Peyer's patch (tissue), 4 donors: ENCODE measurements around the gene NAV3. TPM values are rescaled to one million over a fixed set of nuclear protein-coding genes. Genes with fewer than 3 reads are reported as not detected.

Experiments
- DNase-seq, 3 donors: peaks; one replicate each; pipeline ENCODE4 v3.0.0-alpha.2; 2017 to 2019
- H3K27ac ChIP-seq, 4 donors: fragments of 200-600 bp; sonication (generic); one replicate each; pipeline ENCODE4 v1.5.1; 2016 to 2019
- H3K27me3 ChIP-seq, 2 donors: fragments of 200-600 bp; sonication (generic); one replicate each; pipeline ENCODE4 v1.5.1; 2019
- H3K36me3 ChIP-seq, 3 donors: fragments of 200-600 bp; sonication (generic); one replicate each; pipeline ENCODE4 v1.5.1; 2016 to 2019
- H3K4me1 ChIP-seq, 4 donors: fragments of 200-600 bp; sonication (generic); one replicate each; pipeline ENCODE4 v1.5.1; 2016 to 2019
- H3K4me3 ChIP-seq, 4 donors: fragments of 200-600 bp; sonication (generic); 1 replicate in 3 of 4; 2 replicates in 1 of 4; pipeline ENCODE4 v1.5.1; 2016 to 2019; ENCODE audit warnings: mild to moderate bottlenecking in 1 of 4
- H3K9me3 ChIP-seq, 4 donors: fragments of 200-600 bp; sonication (generic); one replicate each; pipeline ENCODE4 v1.5.1; 2016 to 2019; ENCODE audit warnings: mild to moderate bottlenecking in 1 of 4
- POLR2A ChIP-seq, 2 donors: fragments of 450-650 bp; IDR thresholded peaks; one replicate each; pipeline ENCODE4 v1.5.1; 2017; ENCODE audit warnings: antibody characterized with exemption in 2 of 2, mild to moderate bottlenecking in 2 of 2, moderate library complexity in 2 of 2
- total RNA-seq, 4 donors: library from RNA; depleted of rRNA; stranded (reverse); fragments of >200 nt; gene quantifications; one replicate each; pipeline ENCODE4 v1.1.0, GENCODE V29; 2016
- TF ChIP-seq, protein P1 (sequence below), 6 experiments: fragments of 450-650 bp in 4 of 6; fragments of 200-600 bp in 2 of 6; sonication (generic) in 1 of 6; IDR thresholded peaks; one replicate each; pipeline ENCODE4 v1.5.1; 2017 to 2019; ENCODE audit warnings: antibody characterized with exemption in 6 of 6, mild to moderate bottlenecking in 3 of 6, moderate library complexity in 1 of 6

NAV3 gene
- total RNA-seq, 4 donors from 2014 or later, result 1.9 to 4.1 (median 2.8) TPM

DNA sequence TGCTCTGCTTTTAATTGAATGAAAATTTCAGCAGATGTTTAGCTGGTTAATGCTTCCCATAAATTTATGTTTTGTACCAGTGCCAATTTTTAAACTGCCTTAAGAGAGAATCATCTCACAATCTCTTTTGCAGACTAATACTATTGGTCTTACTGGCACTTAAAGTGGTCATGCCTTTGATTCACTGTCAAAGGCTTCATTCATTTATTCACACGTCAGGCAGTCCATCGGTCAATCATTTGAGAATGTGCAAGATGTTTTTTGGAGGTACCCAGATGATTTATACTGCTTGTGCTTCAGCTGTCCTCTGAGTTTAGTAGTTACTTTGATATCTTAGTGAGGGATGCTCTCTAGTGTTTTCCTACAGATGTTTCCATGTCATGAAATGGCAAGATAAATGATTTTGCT, 83.4 kb downstream of the NAV3 start:
- Histone ChIP-seq H3K36me3 (no peaks in the 10 kb centered on the region), H3K9me3 (no peaks in the 10 kb centered on the region), H3K4me3 (no peak overlapping the region), H3K4me1 (no peaks in the 10 kb centered on the region), H3K27me3 (no peaks in the 10 kb centered on the region), H3K27ac (no peak overlapping the region)
- TF ChIP-seq, protein P1, sequence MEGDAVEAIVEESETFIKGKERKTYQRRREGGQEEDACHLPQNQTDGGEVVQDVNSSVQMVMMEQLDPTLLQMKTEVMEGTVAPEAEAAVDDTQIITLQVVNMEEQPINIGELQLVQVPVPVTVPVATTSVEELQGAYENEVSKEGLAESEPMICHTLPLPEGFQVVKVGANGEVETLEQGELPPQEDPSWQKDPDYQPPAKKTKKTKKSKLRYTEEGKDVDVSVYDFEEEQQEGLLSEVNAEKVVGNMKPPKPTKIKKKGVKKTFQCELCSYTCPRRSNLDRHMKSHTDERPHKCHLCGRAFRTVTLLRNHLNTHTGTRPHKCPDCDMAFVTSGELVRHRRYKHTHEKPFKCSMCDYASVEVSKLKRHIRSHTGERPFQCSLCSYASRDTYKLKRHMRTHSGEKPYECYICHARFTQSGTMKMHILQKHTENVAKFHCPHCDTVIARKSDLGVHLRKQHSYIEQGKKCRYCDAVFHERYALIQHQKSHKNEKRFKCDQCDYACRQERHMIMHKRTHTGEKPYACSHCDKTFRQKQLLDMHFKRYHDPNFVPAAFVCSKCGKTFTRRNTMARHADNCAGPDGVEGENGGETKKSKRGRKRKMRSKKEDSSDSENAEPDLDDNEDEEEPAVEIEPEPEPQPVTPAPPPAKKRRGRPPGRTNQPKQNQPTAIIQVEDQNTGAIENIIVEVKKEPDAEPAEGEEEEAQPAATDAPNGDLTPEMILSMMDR (IDR thresholded peaks at IDR 0.05), result no peak
- no peak for TF ChIP-seq POLR2A (IDR thresholded peaks at IDR 0.05)
- DNase-seq, result no peak

DNA sequence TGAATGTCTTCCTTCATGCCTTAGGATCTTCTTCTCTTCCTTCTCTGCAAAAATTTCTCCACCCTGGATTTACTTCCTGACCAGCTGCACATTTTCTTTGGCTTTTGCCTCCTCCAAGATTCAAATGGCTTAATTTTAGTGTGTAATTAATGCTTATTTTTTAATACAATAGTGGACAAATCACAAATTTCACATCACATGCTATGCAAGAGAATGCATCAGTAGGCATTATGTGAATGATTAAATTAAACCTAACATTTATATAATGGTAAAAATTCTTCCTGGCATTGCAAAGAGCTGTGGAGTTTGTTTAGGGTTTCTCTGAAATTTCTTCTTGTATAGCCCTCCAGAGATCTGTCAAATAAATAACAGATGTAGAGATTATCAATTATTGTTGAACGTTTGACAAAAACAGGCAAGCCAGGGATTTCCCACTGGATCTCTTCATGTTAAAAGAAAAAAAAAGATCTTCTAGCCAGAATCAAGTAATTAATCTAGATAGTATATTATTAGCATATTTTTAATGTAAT, 84.4 kb downstream of the NAV3 start:
- no peaks in the 10 kb centered on the region for H3K4me1 ChIP-seq
- H3K36me3 ChIP-seq, result no peaks in the 10 kb centered on the region
- H3K4me3 ChIP-seq, result no peak overlapping the region
- H3K27me3 ChIP-seq, result no peaks in the 10 kb centered on the region
- H3K27ac ChIP-seq, result no peak overlapping the region
- DNase-seq, result no peak
- no peaks in the 10 kb centered on the region for H3K9me3 ChIP-seq
- no peak for TF ChIP-seq POLR2A (IDR thresholded peaks at IDR 0.05)
- TF ChIP-seq, protein P1 (IDR thresholded peaks at IDR 0.05), result no peak

- Histone ChIP-seq H3K4me1 (no peaks in the 10 kb centered on the region), H3K36me3 (no peaks in the 10 kb centered on the region), H3K9me3 (no peaks in the 10 kb centered on the region), H3K4me3 (no peak overlapping the region), H3K27me3 (no peaks in the 10 kb centered on the region), H3K27ac (no peak overlapping the region)
- no peak for DNase-seq
- no peak for TF ChIP-seq POLR2A (IDR thresholded peaks at IDR 0.05)
- TF ChIP-seq, protein P1 (IDR thresholded peaks at IDR 0.05), result no peak
Observed at GRCh38 chr12:77916276-77916675, 85.6 kb downstream of the NAV3 start.

GRCh38 chr12:77918046-77918445, 87.4 kb downstream of the NAV3 start:
- DNase-seq, result no peak
- H3K27ac ChIP-seq, result no peak overlapping the region
- no peaks in the 10 kb centered on the region for H3K27me3 ChIP-seq
- TF ChIP-seq, protein P1 (IDR thresholded peaks at IDR 0.05), result no peak
- TF ChIP-seq POLR2A (IDR thresholded peaks at IDR 0.05), result no peak
- H3K4me1 ChIP-seq, result no peaks in the 10 kb centered on the region
- H3K9me3 ChIP-seq, result no peaks in the 10 kb centered on the region
- H3K4me3 ChIP-seq, result no peak overlapping the region
- H3K36me3 ChIP-seq, result no peaks in the 10 kb centered on the region

DNA sequence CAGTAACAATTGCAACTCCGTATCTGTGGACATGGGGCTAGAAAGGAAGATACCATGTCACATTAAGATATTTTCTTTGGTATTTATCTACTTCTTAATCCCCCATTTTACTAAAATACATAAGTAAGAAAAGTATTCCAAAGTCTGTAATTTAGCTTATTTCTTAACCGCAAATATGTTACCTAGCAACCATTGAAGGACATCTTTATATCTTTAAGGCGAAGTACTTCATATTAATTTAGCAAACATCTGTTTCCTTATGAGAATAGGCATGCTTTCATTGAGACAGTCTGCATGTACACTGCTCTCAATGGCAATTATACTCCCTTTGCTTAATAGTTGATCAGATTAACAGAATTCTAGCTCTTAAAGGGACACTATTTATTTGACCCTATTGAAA, 88.8 kb downstream of the NAV3 start:
- Histone ChIP-seq H3K4me1 (no peaks in the 10 kb centered on the region), H3K27ac (no peak overlapping the region), H3K27me3 (no peaks in the 10 kb centered on the region), H3K36me3 (no peaks in the 10 kb centered on the region), H3K9me3 (no peaks in the 10 kb centered on the region), H3K4me3 (no peak overlapping the region)
- TF ChIP-seq POLR2A (IDR thresholded peaks at IDR 0.05), result no peak
- TF ChIP-seq, protein P1 (IDR thresholded peaks at IDR 0.05), result no peak
- no peak for DNase-seq

- TF ChIP-seq, protein P1 (IDR thresholded peaks at IDR 0.05), result no peak
- no peak for TF ChIP-seq POLR2A (IDR thresholded peaks at IDR 0.05)
- Histone ChIP-seq H3K36me3 (no peaks in the 10 kb centered on the region), H3K4me3 (no peak overlapping the region), H3K27me3 (no peaks in the 10 kb centered on the region), H3K27ac (no peak overlapping the region), H3K9me3 (no peaks in the 10 kb centered on the region), H3K4me1 (no peaks in the 10 kb centered on the region)
- DNase-seq, result no peak
Observed at GRCh38 chr12:77923882-77924281, 93.2 kb downstream of the NAV3 start.
